Gastroesophageal sphincter (tissue), 3 donors: ENCODE results near the gene ODAD2.

Experiments used
- POLR2A ChIP-seq, 2 donors: fragments of 450-650 bp; IDR thresholded peaks; one replicate each; pipeline ENCODE4 v1.6.1; 2017; ENCODE audit warnings: antibody characterized with exemption in 2 of 2, mild to moderate bottlenecking in 2 of 2, moderate library complexity in 1 of 2
- TF ChIP-seq, protein P1 (sequence below), 4 experiments: fragments of 200-600 bp in 2 of 4; fragments of 450-650 bp in 2 of 4; sonication (generic) in 1 of 4; IDR thresholded peaks; one replicate each; pipeline ENCODE4 v1.5.1; 2017 to 2019; ENCODE audit warnings: antibody characterized with exemption in 4 of 4, mild to moderate bottlenecking in 2 of 4, moderate library complexity in 2 of 4

DNA sequence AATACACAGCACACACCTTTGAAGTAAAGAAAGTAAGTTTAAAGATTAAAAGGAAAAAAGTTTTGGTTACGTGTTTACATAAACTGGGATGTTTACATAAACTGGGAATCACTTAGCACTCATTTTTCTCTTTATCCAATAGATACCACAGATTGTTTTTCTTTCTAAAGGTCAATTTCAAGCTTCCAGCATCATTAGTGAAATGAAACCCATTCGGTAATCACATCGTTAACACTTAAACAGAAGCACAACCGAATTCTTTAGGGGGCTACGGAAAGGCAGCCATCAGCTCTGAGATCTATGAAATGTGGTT is 1.1 kb downstream of the ODAD2 start:
- TF ChIP-seq POLR2A (IDR thresholded peaks at IDR 0.05): no peak
- TF ChIP-seq, protein P1, sequence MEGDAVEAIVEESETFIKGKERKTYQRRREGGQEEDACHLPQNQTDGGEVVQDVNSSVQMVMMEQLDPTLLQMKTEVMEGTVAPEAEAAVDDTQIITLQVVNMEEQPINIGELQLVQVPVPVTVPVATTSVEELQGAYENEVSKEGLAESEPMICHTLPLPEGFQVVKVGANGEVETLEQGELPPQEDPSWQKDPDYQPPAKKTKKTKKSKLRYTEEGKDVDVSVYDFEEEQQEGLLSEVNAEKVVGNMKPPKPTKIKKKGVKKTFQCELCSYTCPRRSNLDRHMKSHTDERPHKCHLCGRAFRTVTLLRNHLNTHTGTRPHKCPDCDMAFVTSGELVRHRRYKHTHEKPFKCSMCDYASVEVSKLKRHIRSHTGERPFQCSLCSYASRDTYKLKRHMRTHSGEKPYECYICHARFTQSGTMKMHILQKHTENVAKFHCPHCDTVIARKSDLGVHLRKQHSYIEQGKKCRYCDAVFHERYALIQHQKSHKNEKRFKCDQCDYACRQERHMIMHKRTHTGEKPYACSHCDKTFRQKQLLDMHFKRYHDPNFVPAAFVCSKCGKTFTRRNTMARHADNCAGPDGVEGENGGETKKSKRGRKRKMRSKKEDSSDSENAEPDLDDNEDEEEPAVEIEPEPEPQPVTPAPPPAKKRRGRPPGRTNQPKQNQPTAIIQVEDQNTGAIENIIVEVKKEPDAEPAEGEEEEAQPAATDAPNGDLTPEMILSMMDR (IDR thresholded peaks at IDR 0.05): no peak
